H1 (cell line): ENCODE data around the gene CAP2. TPM values are rescaled to one million over a fixed set of nuclear protein-coding genes. Genes with fewer than 3 reads are reported as not detected.

Source experiments
- POU5F1 ChIP-seq: IDR thresholded peaks from 2 replicates; pipeline ENCODE4 v1.6.1; 2011; ENCODE audit warnings: low read depth, mild to moderate bottlenecking, low read length, moderate library complexity
- polyA plus RNA-seq, 7 experiments: library from polyadenylated mRNA; depleted of rRNA in 3 of 7; stranded (reverse) in 5 of 7; unstranded in 2 of 7; fragments of >200 nt in 5 of 7; fragments of 200-250 nt in 2 of 7; gene quantifications; 1 replicate in 5 of 7; 2 replicates in 1 of 7; 4 replicates in 1 of 7; pipeline versions ENCODE4 v1.2.1 to v1.2.3, GENCODE V29; 2011 to 2013; ENCODE audit warnings: missing spikeins in 2 of 7, mixed read lengths in 2 of 7
- total RNA-seq: library from RNA; stranded (reverse); fragmentation: NEBNext Ultra II Directional; extraction: Animal tissue kit (Norgen Biotek cat#: 25700); gene quantifications from 2 replicates; pipeline ENCODE4 v1.2.1, GENCODE V29; 2021

The CAP2 gene
- total and polyA plus RNA-seq, 2 of the 8 experiments (the other 6 are each of a cell fraction or from before 2014, with no cell fraction given): 7.2 to 10.0 TPM

GRCh38 chr6:17565399-17565798, 172.0 kb downstream of the CAP2 start (continued):
- no peak for TF ChIP-seq POU5F1
